ENCODE data around the gene OSBPL2. TPM values are rescaled to one million over a fixed set of nuclear protein-coding genes. Genes with fewer than 3 reads are reported as not detected.

OSBPL2 gene
- total and polyA plus RNA-seq, 10 donors, result 9.2 to 81.7 (median 48.4) TPM

GRCh38 chr20:62219101-62219991 lies 19.0 kb upstream of the OSBPL2 start:
- intact Hi-C loops (cut with DNase I; ENCODE audit: low total_unique reads), result no loop called here
- Histone ChIP-seq H3K27me3 (replicated peaks in 1 of 7) (peaks cover 11 to 100% (median 88%) of the 10 kb centered on the region in 7 donors), H3K27ac (no peak overlapping the region), H3K36me3 (no peaks in the 10 kb centered on the region), H3K9me3 (no peaks in the 10 kb centered on the region), H3K4me3 (peak overlapping the region in 6 of 8 donors; percentile 22 to 69 (median 40)), H3K4me1 (peaks cover 6 to 25% (median 16%) of the 10 kb centered on the region in 6 donors)
- TF ChIP-seq, protein P1, sequence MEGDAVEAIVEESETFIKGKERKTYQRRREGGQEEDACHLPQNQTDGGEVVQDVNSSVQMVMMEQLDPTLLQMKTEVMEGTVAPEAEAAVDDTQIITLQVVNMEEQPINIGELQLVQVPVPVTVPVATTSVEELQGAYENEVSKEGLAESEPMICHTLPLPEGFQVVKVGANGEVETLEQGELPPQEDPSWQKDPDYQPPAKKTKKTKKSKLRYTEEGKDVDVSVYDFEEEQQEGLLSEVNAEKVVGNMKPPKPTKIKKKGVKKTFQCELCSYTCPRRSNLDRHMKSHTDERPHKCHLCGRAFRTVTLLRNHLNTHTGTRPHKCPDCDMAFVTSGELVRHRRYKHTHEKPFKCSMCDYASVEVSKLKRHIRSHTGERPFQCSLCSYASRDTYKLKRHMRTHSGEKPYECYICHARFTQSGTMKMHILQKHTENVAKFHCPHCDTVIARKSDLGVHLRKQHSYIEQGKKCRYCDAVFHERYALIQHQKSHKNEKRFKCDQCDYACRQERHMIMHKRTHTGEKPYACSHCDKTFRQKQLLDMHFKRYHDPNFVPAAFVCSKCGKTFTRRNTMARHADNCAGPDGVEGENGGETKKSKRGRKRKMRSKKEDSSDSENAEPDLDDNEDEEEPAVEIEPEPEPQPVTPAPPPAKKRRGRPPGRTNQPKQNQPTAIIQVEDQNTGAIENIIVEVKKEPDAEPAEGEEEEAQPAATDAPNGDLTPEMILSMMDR (IDR thresholded peaks at IDR 0.05 in 8 of 11, conservative IDR thresholded peaks at IDR 0.05 in 3 of 11), result no peak
- TF ChIP-seq POLR2AphosphoS5 (IDR thresholded peaks at IDR 0.05), result no peak
- no peak for TF ChIP-seq POLR2A (IDR thresholded peaks at IDR 0.05)
- WGBS, 5 donors, result 3 to 4% (median 3%) methylated on average over 70 to 84 of the region's 84 CpGs
- DNase-seq, result no peak

DNA sequence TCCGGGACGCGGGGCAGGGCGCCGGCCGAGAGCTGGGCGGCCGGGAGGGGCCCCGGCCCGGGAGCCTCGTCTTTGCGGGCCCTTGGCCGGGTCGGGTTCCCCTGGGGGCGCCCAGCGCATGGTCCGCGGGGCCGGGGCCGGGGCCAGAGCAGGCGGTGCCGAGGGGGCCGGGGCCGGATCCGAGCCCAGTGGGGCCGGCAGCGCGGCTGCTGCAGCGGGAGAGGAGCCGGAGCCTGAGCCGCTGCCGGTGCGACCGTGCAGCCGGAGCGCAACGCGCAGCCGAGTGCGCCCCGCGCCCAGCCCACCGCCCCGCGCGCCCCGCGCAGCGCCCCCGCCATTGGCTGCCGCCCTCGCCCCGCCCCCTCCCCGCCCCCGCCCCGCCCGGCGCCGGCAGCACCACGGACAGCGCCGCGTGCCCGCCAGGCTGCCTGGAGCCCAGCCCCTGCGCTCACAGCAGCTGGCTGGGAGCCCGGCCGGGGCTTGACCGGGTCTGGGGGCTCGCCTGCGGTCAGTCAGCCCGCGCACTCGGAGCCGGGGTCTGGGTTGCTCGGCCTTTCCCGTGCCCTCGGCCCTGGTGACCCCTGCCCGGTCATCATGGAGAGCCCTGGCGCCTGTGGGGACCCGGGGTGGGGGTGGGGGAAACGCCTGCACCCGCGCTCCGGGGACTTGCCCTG lies 18.2 kb upstream of the OSBPL2 start, which contains the start of gene HRH3:
HRH3 (minus strand) TSS at position 287 of the 674 bp plus-strand sequence. CDS start 308 bp downstream, outside the sequence.
- H3K4me3 ChIP-seq, result peak within 1 kb of the TSS in 6 of 8 donors; percentile 22 to 69 (median 40)

DNA sequence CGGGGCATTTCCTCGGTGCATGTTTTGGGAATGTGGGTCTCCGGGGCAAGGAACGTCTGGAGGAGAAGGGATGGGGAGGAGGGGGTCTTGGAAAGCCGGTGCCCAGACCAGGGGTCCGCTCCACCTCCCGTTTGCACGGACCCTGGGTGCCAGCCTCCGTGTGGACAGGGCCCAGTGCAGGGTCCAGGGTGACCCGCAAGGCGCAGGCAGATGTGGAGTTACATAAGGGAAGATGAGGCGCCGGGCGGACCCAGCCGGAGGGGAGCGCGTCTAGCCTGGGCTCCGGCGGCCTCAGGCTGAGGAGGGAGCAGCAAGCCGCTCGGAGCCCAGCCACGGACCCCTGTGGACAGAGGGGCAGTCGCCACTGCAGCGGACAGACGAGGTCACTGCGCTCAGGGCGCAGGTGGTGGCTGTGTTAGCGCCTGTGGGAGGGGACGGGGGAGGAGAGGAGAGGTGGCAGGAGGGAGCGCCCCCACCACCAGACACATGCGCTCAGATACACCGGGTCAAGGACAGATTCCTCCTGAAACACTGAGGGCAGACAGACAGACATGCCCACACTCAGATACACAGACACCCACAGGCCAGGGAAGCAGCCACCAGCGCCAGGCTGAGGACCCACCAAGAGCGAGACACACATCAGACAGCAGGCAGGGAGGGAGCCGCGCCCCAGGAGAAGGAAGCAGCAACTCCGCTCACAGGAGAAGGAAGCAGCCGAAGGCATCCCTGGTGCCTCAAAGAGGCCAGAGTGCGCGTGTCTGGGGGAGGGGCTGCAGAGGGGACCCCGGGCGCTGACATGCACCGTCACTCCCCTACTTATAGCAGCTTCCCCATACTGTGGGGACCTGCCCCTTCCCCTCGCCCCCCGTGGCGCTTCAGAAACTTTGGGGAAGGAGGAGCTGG lies 17.4 kb upstream of the OSBPL2 start:
- no peaks in the 10 kb centered on the region for H3K9me3 ChIP-seq
- DNase-seq, result no peak
- WGBS, 5 donors, result 4 to 8% (median 6%) methylated on average over 23 to 46 of the region's 46 CpGs
- no peaks in the 10 kb centered on the region for H3K36me3 ChIP-seq
- H3K4me1 ChIP-seq, result peaks cover 6 to 25% (median 16%) of the 10 kb centered on the region in 6 donors
- H3K27ac ChIP-seq, result no peak overlapping the region
- peak overlapping the region in 3 of 8 donors; percentile 40 to 69 (median 41) for H3K4me3 ChIP-seq
- intact Hi-C loops (cut with DNase I; ENCODE audit: low total_unique reads), result no loop called here
- H3K27me3 ChIP-seq (replicated peaks in 1 of 7), result peaks cover 11 to 100% (median 76%) of the 10 kb centered on the region in 7 donors
- TF ChIP-seq, protein P1 (IDR thresholded peaks at IDR 0.05 in 8 of 11, conservative IDR thresholded peaks at IDR 0.05 in 3 of 11), result no peak
- TF ChIP-seq POLR2AphosphoS5 (IDR thresholded peaks at IDR 0.05) (no peak), POLR2A (IDR thresholded peaks at IDR 0.05) (no peak)

More for the DNA sequence above, 18.2 kb upstream of the OSBPL2 start, which contains the start of gene HRH3:
- WGBS, 5 donors, result 0 to 3% (median 1%) methylated on average over 10 to 84 of the region's 84 CpGs
- Histone ChIP-seq H3K27me3 (replicated peaks in 1 of 7) (peaks cover 11 to 100% (median 84%) of the 10 kb centered on the region in 7 donors), H3K27ac (no peak within 1 kb of the TSS), H3K9me3 (no peaks in the 10 kb centered on the region), H3K36me3 (no peaks in the 10 kb centered on the region), H3K4me1 (peaks cover 6 to 25% (median 16%) of the 10 kb centered on the region in 6 donors)
- TF ChIP-seq POLR2A (IDR thresholded peaks at IDR 0.05) (no peak), POLR2AphosphoS5 (IDR thresholded peaks at IDR 0.05) (no peak)
- TF ChIP-seq, protein P1 (IDR thresholded peaks at IDR 0.05 in 8 of 11, conservative IDR thresholded peaks at IDR 0.05 in 3 of 11), result no peak
- DNase-seq, result peak; percentile 85
- intact Hi-C loops (cut with DNase I; ENCODE audit: low total_unique reads), result no loop called here

Data from spleen (tissue), 11 donors.